Retinal pigment epithelial cell (primary cell): ENCODE data around the gene ZDHHC13.
A peak's percentile ranks its signal among the peaks of the same experiment; 100 is the strongest.

Source experiments
- DNase-seq: peaks from one replicate; pipeline ENCODE4 v3.0.0-alpha.2; 2010; ENCODE audit warnings: low read depth
- H3K4me3 ChIP-seq: 2 replicates; pipeline ENCODE4 v1.5.1; 2011; ENCODE audit warnings: mild to moderate bottlenecking, low read length, control low read depth, moderate library complexity
- CTCF ChIP-seq: conservative IDR thresholded peaks from 2 replicates; pipeline ENCODE4 v1.5.1; 2011; ENCODE audit warnings: low read depth, low read length, control low read depth, inconsistent platforms

The ZDHHC13 gene

GRCh38 chr11:19194620-19195308 is 77.8 kb downstream of the ZDHHC13 start:
- DNase-seq: no peak
- no peak overlapping the region for H3K4me3 ChIP-seq
- no peak for TF ChIP-seq CTCF

- H3K4me3 ChIP-seq: no peak overlapping the region
- no peak for TF ChIP-seq CTCF
- no peak for DNase-seq
Measured at GRCh38 chr11:19196432-19196831, 79.5 kb downstream of the ZDHHC13 start.

DNA sequence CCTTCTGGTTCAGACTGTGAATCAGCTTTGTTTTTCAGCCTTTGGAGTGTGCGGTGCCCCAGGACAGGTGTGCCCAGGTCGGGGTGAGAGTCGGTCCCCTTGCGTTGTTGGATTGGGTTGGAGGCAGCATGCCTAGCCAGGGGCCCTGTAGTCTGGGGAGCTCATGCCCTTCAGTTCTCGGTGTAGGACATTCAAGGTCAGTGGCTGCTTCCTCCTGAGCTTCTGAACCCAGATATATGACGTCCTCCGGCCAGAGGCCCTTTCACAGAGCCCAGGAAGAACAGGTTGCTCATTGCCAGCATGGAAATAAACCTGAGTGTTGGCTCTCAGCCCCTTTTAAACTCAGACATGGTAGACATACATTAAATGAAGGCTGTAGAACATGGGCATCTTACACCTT is 82.1 kb downstream of the ZDHHC13 start:
- DNase-seq: no peak
- H3K4me3 ChIP-seq: no peak overlapping the region
- TF ChIP-seq CTCF: no peak

DNA sequence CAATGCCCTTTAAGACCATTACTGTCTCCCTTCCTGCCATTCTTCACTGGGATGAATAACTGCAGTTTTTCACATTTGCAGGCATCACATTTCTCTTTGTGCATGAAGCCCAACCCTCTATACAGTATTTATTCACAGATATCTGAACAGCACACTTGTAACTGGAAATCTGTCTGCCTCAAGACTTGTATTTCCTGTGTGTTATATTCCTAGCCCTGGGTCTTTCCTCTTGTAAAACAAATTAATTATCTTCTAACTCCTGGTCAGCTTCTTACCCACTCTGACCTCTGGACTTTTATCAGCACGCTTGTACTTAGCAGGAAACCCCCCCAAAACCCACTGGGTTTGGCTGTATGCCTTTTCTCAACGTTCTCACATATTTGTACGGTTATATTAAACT is 82.8 kb downstream of the ZDHHC13 start:
- H3K4me3 ChIP-seq: no peak overlapping the region
- no peak for DNase-seq
- no peak for TF ChIP-seq CTCF

- TF ChIP-seq CTCF: no peak
- peak; percentile 75 for DNase-seq
- no peak overlapping the region for H3K4me3 ChIP-seq
Measured at GRCh38 chr11:19200410-19201201, 83.6 kb downstream of the ZDHHC13 start.

DNA sequence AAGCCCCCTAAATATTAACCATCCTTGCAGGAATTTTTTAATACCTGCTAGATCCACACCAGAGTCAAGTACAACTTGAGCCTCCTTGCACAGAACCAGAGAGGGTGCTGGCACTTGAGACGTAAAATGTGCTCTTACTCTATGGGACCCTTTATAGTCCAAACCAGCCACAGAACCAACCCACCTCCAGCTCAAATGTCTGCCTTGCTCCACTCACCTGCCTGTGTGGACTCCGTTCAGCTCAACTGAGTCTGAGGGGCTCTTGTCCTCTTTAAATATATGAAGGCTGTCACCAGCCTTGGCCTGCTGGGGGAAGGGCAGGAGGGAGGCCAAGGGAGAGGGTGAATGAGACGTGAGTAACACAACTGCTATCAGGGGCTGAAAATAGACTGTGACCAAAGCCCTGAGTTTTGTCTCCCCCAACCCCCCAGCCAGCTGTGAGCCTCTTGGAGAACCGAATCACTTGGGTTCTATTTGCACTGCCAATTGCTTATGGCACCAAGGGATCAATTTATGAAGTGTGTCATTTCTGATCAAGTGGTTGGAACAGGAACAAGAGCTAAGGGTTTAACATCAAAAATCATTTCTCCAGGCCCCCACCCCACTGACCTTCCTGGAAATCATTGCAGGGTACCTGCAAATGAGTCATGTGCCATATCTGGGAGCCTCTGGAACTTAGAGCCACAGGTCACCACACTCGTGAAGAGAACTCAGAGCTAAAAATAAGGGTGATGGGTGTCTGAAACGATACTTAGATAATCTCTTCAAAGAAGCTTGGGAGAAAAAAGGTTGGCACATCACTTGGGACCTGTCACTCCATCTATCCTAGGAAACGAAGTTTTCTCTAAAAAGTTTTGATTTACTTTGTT is 85.0 kb downstream of the ZDHHC13 start, which contains the start of gene CSRP3:
Gene CSRP3 (minus strand): TSS at position 247 of the 869 bp plus-strand sequence. CDS start 9,535 bp downstream, outside the sequence.
- no peak for TF ChIP-seq CTCF
- H3K4me3 ChIP-seq: no peak within 1 kb of the TSS
- DNase-seq: no peak
